ENCODE data around the gene KIR3DL2.

GRCh38 chr19:54875506-54875905, 25.3 kb downstream of the KIR3DL2 start:
- TF ChIP-seq EZH2 (IDR thresholded peaks at IDR 0.05; ENCODE audit: borderline replicate concordance, low read depth, low read length, severe bottlenecking), result no peak
- TF ChIP-seq, protein P1, sequence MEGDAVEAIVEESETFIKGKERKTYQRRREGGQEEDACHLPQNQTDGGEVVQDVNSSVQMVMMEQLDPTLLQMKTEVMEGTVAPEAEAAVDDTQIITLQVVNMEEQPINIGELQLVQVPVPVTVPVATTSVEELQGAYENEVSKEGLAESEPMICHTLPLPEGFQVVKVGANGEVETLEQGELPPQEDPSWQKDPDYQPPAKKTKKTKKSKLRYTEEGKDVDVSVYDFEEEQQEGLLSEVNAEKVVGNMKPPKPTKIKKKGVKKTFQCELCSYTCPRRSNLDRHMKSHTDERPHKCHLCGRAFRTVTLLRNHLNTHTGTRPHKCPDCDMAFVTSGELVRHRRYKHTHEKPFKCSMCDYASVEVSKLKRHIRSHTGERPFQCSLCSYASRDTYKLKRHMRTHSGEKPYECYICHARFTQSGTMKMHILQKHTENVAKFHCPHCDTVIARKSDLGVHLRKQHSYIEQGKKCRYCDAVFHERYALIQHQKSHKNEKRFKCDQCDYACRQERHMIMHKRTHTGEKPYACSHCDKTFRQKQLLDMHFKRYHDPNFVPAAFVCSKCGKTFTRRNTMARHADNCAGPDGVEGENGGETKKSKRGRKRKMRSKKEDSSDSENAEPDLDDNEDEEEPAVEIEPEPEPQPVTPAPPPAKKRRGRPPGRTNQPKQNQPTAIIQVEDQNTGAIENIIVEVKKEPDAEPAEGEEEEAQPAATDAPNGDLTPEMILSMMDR (IDR thresholded peaks at IDR 0.05; ENCODE audit: borderline replicate concordance, extremely low read depth, low read length, poor library complexity, severe bottlenecking), result no peak
